Activated CD4-positive, alpha-beta T cell treated with anti-CD3 and anti-CD28 coated beads, Interleukin-2, amount 50 U/mL, for 4 hours (primary cell): Measurements from ENCODE around the gene NCS1.

Source experiments
- DNase-seq, 2 experiments: peaks; one replicate each; pipeline ENCODE4 v3.0.0-alpha.2; 2020

Gene NCS1

GRCh38 chr9:130149031-130149430, 23.2 kb upstream of the NCS1 start:
- no peak for DNase-seq

- no peak for DNase-seq
These were observed 22.4 kb upstream of the NCS1 start for GRCh38 chr9:130149654-130150286.

- DNase-seq, result no peak
These were observed 21.3 kb upstream of the NCS1 start for GRCh38 chr9:130150779-130151382.

- DNase-seq, result no peak
These were observed 17.4 kb upstream of the NCS1 start for GRCh38 chr9:130154816-130155215.

- DNase-seq, result no peak
These were observed 16.6 kb upstream of the NCS1 start for GRCh38 chr9:130155647-130156046.

- no peak for DNase-seq
These were observed 15.5 kb upstream of the NCS1 start for GRCh38 chr9:130156672-130157071.

GRCh38 chr9:130157079-130157478, 15.1 kb upstream of the NCS1 start:
- no peak for DNase-seq

GRCh38 chr9:130158001-130158400, 14.2 kb upstream of the NCS1 start:
- no peak for DNase-seq

GRCh38 chr9:130159057-130159456, 13.1 kb upstream of the NCS1 start:
- no peak for DNase-seq

- no peak for DNase-seq
These were observed 12.1 kb upstream of the NCS1 start for GRCh38 chr9:130159915-130160670.

- DNase-seq, result no peak
These were observed 11.2 kb upstream of the NCS1 start for GRCh38 chr9:130160862-130161470.

GRCh38 chr9:130165579-130165978, 6.6 kb upstream of the NCS1 start:
- no peak for DNase-seq

- DNase-seq, result no peak
These were observed 5.8 kb upstream of the NCS1 start for GRCh38 chr9:130166399-130166798.

- no peak for DNase-seq
These were observed 4.3 kb upstream of the NCS1 start for GRCh38 chr9:130167927-130168326.

- peak in 1 of 2 experiments; percentile 7 for DNase-seq
These were observed 717 bp upstream of the NCS1 start for GRCh38 chr9:130171226-130172148.

GRCh38 chr9:130172858-130173665, 858 bp downstream of the NCS1 start:
- DNase-seq, result peak; percentile 57 to 64

- DNase-seq, result no peak
These were observed 1.4 kb downstream of the NCS1 start for GRCh38 chr9:130173666-130173983.

GRCh38 chr9:130174025-130174424, 1.8 kb downstream of the NCS1 start:
- no peak for DNase-seq

GRCh38 chr9:130174920-130175321, 2.7 kb downstream of the NCS1 start:
- no peak for DNase-seq

- no peak for DNase-seq
These were observed 3.2 kb downstream of the NCS1 start for GRCh38 chr9:130175355-130175754.

GRCh38 chr9:130176760-130177159, 4.6 kb downstream of the NCS1 start:
- DNase-seq, result no peak
